HG03342 (cell line): ENCODE results near the gene TRMT61A.
"Not testable (repeated sequence)": the region's sequence is repeated elsewhere in the genome, so short reads cannot be mapped to it uniquely, and the experiment has no call there.

Experiments
- ATAC-seq: cut with Tn5 transposase; IDR thresholded peaks from one replicate; pipeline ENCODE4 v1.9.1; 2021; ENCODE audit warnings: mild to moderate bottlenecking, moderate library complexity; ENCODE audit not compliant: unreplicated experiment

Gene TRMT61A

GRCh38 chr14:103508521-103509329, 20.3 kb upstream of the TRMT61A start:
- no peak for ATAC-seq

- no peak for ATAC-seq
Measured at GRCh38 chr14:103509864-103510723, 18.9 kb upstream of the TRMT61A start.

GRCh38 chr14:103510724-103511693, 18.0 kb upstream of the TRMT61A start:
- no peak for ATAC-seq

GRCh38 chr14:103512180-103512579, 16.8 kb upstream of the TRMT61A start:
- not testable (repeated sequence) for ATAC-seq

GRCh38 chr14:103512701-103513611, 16.0 kb upstream of the TRMT61A start:
- no peak for ATAC-seq

GRCh38 chr14:103514596-103515421, 14.2 kb upstream of the TRMT61A start:
- ATAC-seq, result no peak

GRCh38 chr14:103516426-103517173, 12.4 kb upstream of the TRMT61A start:
- no peak for ATAC-seq

GRCh38 chr14:103517174-103517566, 11.8 kb upstream of the TRMT61A start:
- ATAC-seq, result no peak

GRCh38 chr14:103517721-103518421, 11.1 kb upstream of the TRMT61A start:
- no peak for ATAC-seq

GRCh38 chr14:103518422-103519042, 10.5 kb upstream of the TRMT61A start:
- no peak for ATAC-seq

GRCh38 chr14:103519043-103519836, 9.8 kb upstream of the TRMT61A start:
- ATAC-seq, result no peak

GRCh38 chr14:103519837-103520212, 9.2 kb upstream of the TRMT61A start:
- no peak for ATAC-seq

GRCh38 chr14:103520269-103520656, 8.7 kb upstream of the TRMT61A start:
- no peak for ATAC-seq

GRCh38 chr14:103520657-103521437, 8.1 kb upstream of the TRMT61A start:
- no peak for ATAC-seq

GRCh38 chr14:103521438-103521950, 7.5 kb upstream of the TRMT61A start:
- no peak for ATAC-seq
